H1 (cell line): Measurements from ENCODE around the gene GRID2.

Experiments used
- CBX8 ChIP-seq: fragments of 300-800, 300-1000 bp; sonication (generic); IDR thresholded peaks from 2 replicates; pipeline ENCODE4 v1.7.1; 2016; ENCODE audit warnings: low read depth, low read length, borderline replicate concordance
- CREB1 ChIP-seq: IDR thresholded peaks from 2 replicates; pipeline ENCODE4 v1.6.1; 2012; ENCODE audit warnings: inconsistent platforms
- EP300 ChIP-seq, 2 experiments: IDR thresholded peaks; 1 replicate in 1 of 2; 2 replicates in 1 of 2; pipeline ENCODE4 v1.6.1; 2011 to 2012; ENCODE audit warnings: low read depth in 2 of 2, low read length in 2 of 2, mild to moderate bottlenecking in 2 of 2, borderline replicate concordance in 1 of 2, inconsistent platforms in 1 of 2, moderate library complexity in 1 of 2
- EZH2 ChIP-seq: fragments of 200-600 bp; sonication (generic); IDR thresholded peaks from 2 replicates; pipeline ENCODE4 v1.7.1; 2012; ENCODE audit warnings: low read depth, mild to moderate bottlenecking, moderate library complexity, low read length, inconsistent platforms; ENCODE audit not compliant: severe bottlenecking
- GABPA ChIP-seq: IDR thresholded peaks from 2 replicates; pipeline ENCODE4 v1.6.1; 2011; ENCODE audit warnings: mild to moderate bottlenecking, low read length, moderate library complexity, borderline replicate concordance; ENCODE audit not compliant: insufficient read depth
- NRF1 ChIP-seq: IDR thresholded peaks from 2 replicates; pipeline ENCODE4 v1.6.1; 2011; ENCODE audit warnings: mild to moderate bottlenecking, low read depth, low read length, improper control_type of control experiment
- RAD21 ChIP-seq, 2 experiments: IDR thresholded peaks in 1 of 2; conservative IDR thresholded peaks in 1 of 2; 2 replicates each; pipeline ENCODE4 v1.6.1; 2011; ENCODE audit warnings: low read depth in 2 of 2, low read length in 2 of 2, improper control_type of control experiment in 1 of 2, inconsistent platforms in 1 of 2, mild to moderate bottlenecking in 1 of 2, moderate library complexity in 1 of 2
- SIN3A ChIP-seq, 2 experiments: IDR thresholded peaks in 1 of 2; conservative IDR thresholded peaks in 1 of 2; 2 replicates each; pipeline ENCODE4 v1.6.1; 2011 to 2012; ENCODE audit warnings: low read length in 2 of 2, improper control_type of control experiment in 1 of 2, low read depth in 1 of 2, mild to moderate bottlenecking in 1 of 2
- SRF ChIP-seq: IDR thresholded peaks from 2 replicates; pipeline ENCODE4 v1.6.1; 2011; ENCODE audit warnings: mild to moderate bottlenecking, low read depth, low read length, moderate library complexity
- TF ChIP-seq, protein P1 (sequence below): IDR thresholded peaks from 2 replicates; pipeline ENCODE4 v1.6.1; 2011; ENCODE audit warnings: low read depth, mild to moderate bottlenecking, low read length; ENCODE audit not compliant: insufficient read depth
- TF ChIP-seq, protein P2 (sequence below), 3 experiments: IDR thresholded peaks; 1 replicate in 2 of 3; 2 replicates in 1 of 3; pipeline versions ENCODE4 v1.5.1 to v1.6.1; 2011; ENCODE audit warnings: low read length in 3 of 3, mild to moderate bottlenecking in 3 of 3, inconsistent platforms in 2 of 3, low read depth in 1 of 3, moderate library complexity in 1 of 3; ENCODE audit not compliant: insufficient read depth in 1 of 3; ENCODE audit errors: control extremely low read depth in 1 of 3
- TF ChIP-seq, protein P3 (sequence below): IDR thresholded peaks from 2 replicates; pipeline ENCODE4 v1.6.1; 2011; ENCODE audit warnings: low read length, improper control_type of control experiment

DNA sequence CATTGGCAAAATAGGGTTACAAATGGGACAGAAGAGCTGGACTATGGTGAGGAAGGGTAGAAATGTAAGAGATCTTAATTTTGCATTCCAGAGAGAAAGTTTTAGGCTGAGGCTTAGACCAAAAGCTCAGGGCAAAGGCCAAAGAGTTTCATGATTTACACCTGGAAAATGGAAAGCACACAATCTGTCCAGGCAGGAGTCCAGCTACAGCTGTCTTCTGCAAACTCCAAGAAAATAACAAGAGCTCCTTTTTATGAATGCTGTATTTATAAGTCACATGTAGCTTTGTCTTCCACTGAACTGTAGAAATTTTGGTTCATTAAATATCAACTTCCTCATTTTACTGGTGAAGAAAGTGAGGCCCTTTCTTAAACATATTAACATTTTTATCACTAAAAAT, 1236.8 kb downstream of the GRID2 start:
- TF ChIP-seq, protein P1, sequence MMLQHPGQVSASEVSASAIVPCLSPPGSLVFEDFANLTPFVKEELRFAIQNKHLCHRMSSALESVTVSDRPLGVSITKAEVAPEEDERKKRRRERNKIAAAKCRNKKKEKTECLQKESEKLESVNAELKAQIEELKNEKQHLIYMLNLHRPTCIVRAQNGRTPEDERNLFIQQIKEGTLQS, result no peak
- TF ChIP-seq NRF1 (no peak), RAD21 (IDR thresholded peaks at IDR 0.05 in 1 of 2, conservative IDR thresholded peaks at IDR 0.05 in 1 of 2; ENCODE audit: low read depth in 2 of 2, low read length in 2 of 2) (no peak), CREB1 (no peak), EP300 (IDR thresholded peaks at IDR 0.05; ENCODE audit: borderline replicate concordance in 1 of 2, low read depth in 2 of 2, low read length in 2 of 2) (no peak), GABPA (no peak), EZH2 (no peak), CBX8 (no peak), SIN3A (conservative IDR thresholded peaks at IDR 0.05 in 1 of 2, IDR thresholded peaks at IDR 0.05 in 1 of 2; ENCODE audit: low read depth in 1 of 2, low read length in 2 of 2) (no peak), SRF (no peak)
- TF ChIP-seq, protein P2, sequence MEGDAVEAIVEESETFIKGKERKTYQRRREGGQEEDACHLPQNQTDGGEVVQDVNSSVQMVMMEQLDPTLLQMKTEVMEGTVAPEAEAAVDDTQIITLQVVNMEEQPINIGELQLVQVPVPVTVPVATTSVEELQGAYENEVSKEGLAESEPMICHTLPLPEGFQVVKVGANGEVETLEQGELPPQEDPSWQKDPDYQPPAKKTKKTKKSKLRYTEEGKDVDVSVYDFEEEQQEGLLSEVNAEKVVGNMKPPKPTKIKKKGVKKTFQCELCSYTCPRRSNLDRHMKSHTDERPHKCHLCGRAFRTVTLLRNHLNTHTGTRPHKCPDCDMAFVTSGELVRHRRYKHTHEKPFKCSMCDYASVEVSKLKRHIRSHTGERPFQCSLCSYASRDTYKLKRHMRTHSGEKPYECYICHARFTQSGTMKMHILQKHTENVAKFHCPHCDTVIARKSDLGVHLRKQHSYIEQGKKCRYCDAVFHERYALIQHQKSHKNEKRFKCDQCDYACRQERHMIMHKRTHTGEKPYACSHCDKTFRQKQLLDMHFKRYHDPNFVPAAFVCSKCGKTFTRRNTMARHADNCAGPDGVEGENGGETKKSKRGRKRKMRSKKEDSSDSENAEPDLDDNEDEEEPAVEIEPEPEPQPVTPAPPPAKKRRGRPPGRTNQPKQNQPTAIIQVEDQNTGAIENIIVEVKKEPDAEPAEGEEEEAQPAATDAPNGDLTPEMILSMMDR (IDR thresholded peaks at IDR 0.05; ENCODE audit: control extremely low read depth in 1 of 3, insufficient read depth in 1 of 3, low read depth in 1 of 3, low read length in 3 of 3), result no peak
- TF ChIP-seq, protein P3, sequence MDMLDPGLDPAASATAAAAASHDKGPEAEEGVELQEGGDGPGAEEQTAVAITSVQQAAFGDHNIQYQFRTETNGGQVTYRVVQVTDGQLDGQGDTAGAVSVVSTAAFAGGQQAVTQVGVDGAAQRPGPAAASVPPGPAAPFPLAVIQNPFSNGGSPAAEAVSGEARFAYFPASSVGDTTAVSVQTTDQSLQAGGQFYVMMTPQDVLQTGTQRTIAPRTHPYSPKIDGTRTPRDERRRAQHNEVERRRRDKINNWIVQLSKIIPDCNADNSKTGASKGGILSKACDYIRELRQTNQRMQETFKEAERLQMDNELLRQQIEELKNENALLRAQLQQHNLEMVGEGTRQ, result no peak
